Fibroblast of lung (primary cell): Measurements from ENCODE around the gene MCF2L. TPM values are rescaled to one million over a fixed set of nuclear protein-coding genes. Genes with fewer than 3 reads are reported as not detected.

Source experiments
- DNase-seq, 2 donors: peaks; one replicate each; pipeline versions ENCODE4 v3.0.0 to v3.0.0-alpha.2; 2010; ENCODE audit warnings: low read depth in 2 of 2
- H2AFZ ChIP-seq: 2 replicates; pipeline ENCODE4 v1.5.1; 2012; ENCODE audit warnings: low read length, control low read depth, inconsistent platforms
- H3K27ac ChIP-seq: 2 replicates; pipeline ENCODE4 v1.5.1; 2011; ENCODE audit warnings: low read length, control low read depth; ENCODE audit not compliant: insufficient read depth
- H3K27me3 ChIP-seq: 2 replicates; pipeline ENCODE4 v1.5.1; 2011; ENCODE audit warnings: mild to moderate bottlenecking, low read length; ENCODE audit not compliant: control insufficient read depth, insufficient read depth
- H3K36me3 ChIP-seq: 2 replicates; pipeline ENCODE4 v1.5.1; 2011; ENCODE audit warnings: low read length; ENCODE audit not compliant: control insufficient read depth, insufficient read depth
- H3K4me1 ChIP-seq: 2 replicates; pipeline ENCODE4 v1.5.1; 2011; ENCODE audit warnings: low read length; ENCODE audit not compliant: control insufficient read depth, insufficient read depth; ENCODE audit errors: extremely low read depth
- H3K4me2 ChIP-seq: 2 replicates; pipeline ENCODE4 v1.5.1; 2011; ENCODE audit warnings: low read length, control low read depth; ENCODE audit not compliant: insufficient read depth; ENCODE audit errors: extremely low read depth
- H3K4me3 ChIP-seq, 4 experiments: fragments of 200-600 bp in 1 of 4; sonication (generic) in 1 of 4; replicated peaks in 1 of 4; 2 replicates each; pipeline ENCODE4 v1.5.1; 2011 to 2016; ENCODE audit warnings: low read length in 4 of 4, low read depth in 3 of 4, mild to moderate bottlenecking in 3 of 4, control low read depth in 2 of 4, inconsistent platforms in 1 of 4, mixed read lengths in 1 of 4; ENCODE audit not compliant: insufficient read depth in 1 of 4; ENCODE audit errors: control extremely low read depth in 1 of 4
- H3K79me2 ChIP-seq: 2 replicates; pipeline ENCODE4 v1.5.1; 2012; ENCODE audit warnings: mild to moderate bottlenecking, low read length, inconsistent platforms; ENCODE audit not compliant: control insufficient read depth, insufficient read depth
- H3K9ac ChIP-seq: 2 replicates; pipeline ENCODE4 v1.5.1; 2011; ENCODE audit warnings: mild to moderate bottlenecking, low read length, control low read depth; ENCODE audit not compliant: insufficient read depth
- H3K9me3 ChIP-seq: 2 replicates; pipeline ENCODE4 v1.5.1; 2012; ENCODE audit warnings: low read depth, low read length; ENCODE audit not compliant: control insufficient read depth, insufficient read depth
- H4K20me1 ChIP-seq: 2 replicates; pipeline ENCODE4 v1.5.1; 2011; ENCODE audit warnings: low read length; ENCODE audit not compliant: control insufficient read depth, insufficient read depth; ENCODE audit errors: extremely low read depth
- EZH2 ChIP-seq: IDR thresholded peaks from 2 replicates; pipeline ENCODE4 v1.5.1; 2012; ENCODE audit warnings: low read length, control low read depth, mild to moderate bottlenecking; ENCODE audit errors: missing control alignments
- polyA plus RNA-seq, 2 donors: library from polyadenylated mRNA; depleted of rRNA in 1 of 2; stranded (reverse) in 1 of 2; unstranded in 1 of 2; fragments of >200 nt; gene quantifications; 2 replicates each; pipeline ENCODE4 v1.2.1, GENCODE V29; 2011 to 2012; ENCODE audit warnings: missing spikeins in 1 of 2
- total RNA-seq: library from RNA; depleted of rRNA; stranded (reverse); fragments of >200 nt; gene quantifications from 2 replicates; pipeline ENCODE4 v1.2.1, GENCODE V29; 2014
- TF ChIP-seq, protein P1 (sequence below), 2 donors: IDR thresholded peaks in 1 of 2; conservative IDR thresholded peaks in 1 of 2; 1 replicate in 1 of 2; 2 replicates in 1 of 2; pipeline ENCODE4 v1.5.1; 2011 to 2012; ENCODE audit warnings: low read length in 2 of 2, control low read depth in 1 of 2, inconsistent platforms in 1 of 2, low read depth in 1 of 2, mild to moderate bottlenecking in 1 of 2

MCF2L gene
- total and polyA plus RNA-seq, 2 donors (not counting 1 experiment from before 2014, with no cell fraction given) = 0.18 to 3.3 TPM

DNA sequence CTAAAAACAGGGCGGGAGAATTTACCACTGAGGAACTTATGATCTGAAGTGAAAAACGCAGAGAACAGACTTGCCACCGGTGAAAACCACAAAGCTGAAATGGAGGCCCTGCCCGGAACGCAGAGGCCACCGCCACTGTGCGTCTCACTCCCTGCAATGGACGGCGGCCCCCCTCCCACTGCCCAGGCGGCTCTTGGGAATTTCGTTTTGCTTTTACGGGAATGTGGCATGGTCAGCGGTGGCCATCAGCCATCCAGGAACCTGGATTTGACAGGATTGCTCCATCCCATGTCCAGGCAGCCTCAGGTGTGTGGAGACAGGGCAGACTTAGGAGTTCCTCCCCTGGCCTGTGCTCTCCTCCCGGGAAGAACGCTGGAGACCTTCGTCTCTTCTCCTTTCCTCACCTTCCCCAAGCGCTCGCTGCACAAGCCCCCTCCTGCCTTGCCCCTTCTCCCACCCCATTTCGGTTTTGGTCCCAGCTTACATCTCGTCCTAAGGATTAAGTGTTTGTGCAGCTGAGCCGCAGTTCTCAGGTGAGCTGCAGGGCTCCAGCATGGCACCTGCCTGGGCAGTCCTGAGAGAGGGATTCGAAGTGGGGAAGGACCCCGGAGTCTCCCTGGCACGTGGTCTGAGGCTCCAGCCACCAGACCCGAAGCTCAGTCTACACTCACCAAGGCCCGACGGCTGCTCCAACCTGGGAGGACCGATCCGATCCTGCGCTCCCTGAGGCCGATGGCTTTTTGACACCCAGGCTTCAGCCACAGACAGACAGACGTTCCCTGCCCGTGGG, 49.9 kb downstream of the MCF2L start:
- no peak for TF ChIP-seq EZH2
- TF ChIP-seq, protein P1, sequence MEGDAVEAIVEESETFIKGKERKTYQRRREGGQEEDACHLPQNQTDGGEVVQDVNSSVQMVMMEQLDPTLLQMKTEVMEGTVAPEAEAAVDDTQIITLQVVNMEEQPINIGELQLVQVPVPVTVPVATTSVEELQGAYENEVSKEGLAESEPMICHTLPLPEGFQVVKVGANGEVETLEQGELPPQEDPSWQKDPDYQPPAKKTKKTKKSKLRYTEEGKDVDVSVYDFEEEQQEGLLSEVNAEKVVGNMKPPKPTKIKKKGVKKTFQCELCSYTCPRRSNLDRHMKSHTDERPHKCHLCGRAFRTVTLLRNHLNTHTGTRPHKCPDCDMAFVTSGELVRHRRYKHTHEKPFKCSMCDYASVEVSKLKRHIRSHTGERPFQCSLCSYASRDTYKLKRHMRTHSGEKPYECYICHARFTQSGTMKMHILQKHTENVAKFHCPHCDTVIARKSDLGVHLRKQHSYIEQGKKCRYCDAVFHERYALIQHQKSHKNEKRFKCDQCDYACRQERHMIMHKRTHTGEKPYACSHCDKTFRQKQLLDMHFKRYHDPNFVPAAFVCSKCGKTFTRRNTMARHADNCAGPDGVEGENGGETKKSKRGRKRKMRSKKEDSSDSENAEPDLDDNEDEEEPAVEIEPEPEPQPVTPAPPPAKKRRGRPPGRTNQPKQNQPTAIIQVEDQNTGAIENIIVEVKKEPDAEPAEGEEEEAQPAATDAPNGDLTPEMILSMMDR (conservative IDR thresholded peaks at IDR 0.05 in 1 of 2, IDR thresholded peaks at IDR 0.05 in 1 of 2; ENCODE audit: low read depth in 1 of 2, low read length in 2 of 2) = no peak
- no peak overlapping the region for H3K4me2 ChIP-seq
- no peak overlapping the region for H3K4me3 ChIP-seq
- H3K79me2 ChIP-seq = no peaks in the 10 kb centered on the region
- H4K20me1 ChIP-seq = no peaks in the 10 kb centered on the region
- no peak overlapping the region for H2AFZ ChIP-seq
- H3K4me1 ChIP-seq = no peaks in the 10 kb centered on the region
- no peaks in the 10 kb centered on the region for H3K9me3 ChIP-seq
- H3K9ac ChIP-seq = no peak overlapping the region
- H3K27ac ChIP-seq = no peak overlapping the region
- no peak for DNase-seq
- no peaks in the 10 kb centered on the region for H3K36me3 ChIP-seq
- H3K27me3 ChIP-seq = peaks cover 5% of the 10 kb centered on the region

- H3K36me3 ChIP-seq = no peaks in the 10 kb centered on the region
- no peak overlapping the region for H2AFZ ChIP-seq
- H3K9ac ChIP-seq = no peak overlapping the region
- no peak overlapping the region for H3K4me2 ChIP-seq
- DNase-seq = no peak
- H3K4me1 ChIP-seq = no peaks in the 10 kb centered on the region
- H4K20me1 ChIP-seq = no peaks in the 10 kb centered on the region
- no peaks in the 10 kb centered on the region for H3K79me2 ChIP-seq
- peaks cover 5% of the 10 kb centered on the region for H3K27me3 ChIP-seq
- H3K27ac ChIP-seq = no peak overlapping the region
- no peak for TF ChIP-seq EZH2
- TF ChIP-seq, protein P1 (conservative IDR thresholded peaks at IDR 0.05 in 1 of 2, IDR thresholded peaks at IDR 0.05 in 1 of 2; ENCODE audit: low read depth in 1 of 2, low read length in 2 of 2) = no peak
- no peaks in the 10 kb centered on the region for H3K9me3 ChIP-seq
- no peak overlapping the region for H3K4me3 ChIP-seq
These were observed 51.5 kb downstream of the MCF2L start for GRCh38 chr13:113020323-113021080.

DNA sequence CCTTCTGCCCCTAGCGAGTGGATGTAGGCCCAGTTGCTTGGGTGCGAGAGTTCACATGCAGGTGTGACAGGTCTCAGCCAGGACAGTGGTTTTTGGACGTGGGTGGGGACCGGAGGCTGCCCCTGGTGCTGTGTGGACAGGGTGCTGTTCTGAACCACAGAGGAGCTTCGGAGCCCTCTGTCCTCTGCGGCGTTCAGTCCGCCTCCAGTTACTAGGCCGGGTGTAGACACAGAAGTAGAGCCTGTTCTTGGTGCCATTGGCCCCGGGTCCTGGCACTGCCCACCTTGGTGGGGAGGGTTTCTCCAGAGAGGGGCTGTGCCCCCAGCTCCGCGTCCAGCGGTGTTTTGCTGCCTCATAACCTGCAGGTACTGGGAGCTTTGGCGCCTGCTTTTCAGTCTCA, 52.4 kb downstream of the MCF2L start:
- no peaks in the 10 kb centered on the region for H3K36me3 ChIP-seq
- no peaks in the 10 kb centered on the region for H3K4me1 ChIP-seq
- DNase-seq = no peak

More for the DNA sequence above, 52.4 kb downstream of the MCF2L start:
- Histone ChIP-seq H3K27ac (no peak overlapping the region), H3K9me3 (no peaks in the 10 kb centered on the region), H4K20me1 (no peaks in the 10 kb centered on the region), H3K9ac (no peak overlapping the region), H2AFZ (no peak overlapping the region), H3K4me2 (no peak overlapping the region), H3K79me2 (no peaks in the 10 kb centered on the region), H3K27me3 (peaks cover 5% of the 10 kb centered on the region), H3K4me3 (no peak overlapping the region)
- TF ChIP-seq, protein P1 (conservative IDR thresholded peaks at IDR 0.05 in 1 of 2, IDR thresholded peaks at IDR 0.05 in 1 of 2; ENCODE audit: low read depth in 1 of 2, low read length in 2 of 2) = no peak
- TF ChIP-seq EZH2 = no peak
